K562 (cell line): Measurements from ENCODE around the gene ZNF552. TPM values are rescaled to one million over a fixed set of nuclear protein-coding genes. Genes with fewer than 3 reads are reported as not detected.
A peak's percentile ranks its signal among the peaks of the same experiment; 100 is the strongest.

Experiments used
- CTCF ChIP-seq, 3 experiments: IDR thresholded peaks in 2 of 3; conservative IDR thresholded peaks in 1 of 3; 2 replicates each; pipeline ENCODE4 v1.5.1; 2011 to 2012; ENCODE audit warnings: low read length in 3 of 3, mild to moderate bottlenecking in 3 of 3, control low read depth in 2 of 3, improper control_type of control experiment in 1 of 3, inconsistent platforms in 1 of 3, low read depth in 1 of 3, mixed read lengths in 1 of 3, moderate library complexity in 1 of 3; ENCODE audit not compliant: insufficient read depth in 2 of 3
- PKNOX1 ChIP-seq: fragments of 450-650 bp; IDR thresholded peaks from 2 replicates; pipeline ENCODE4 v1.6.1; 2016
- REST ChIP-seq, 2 experiments: fragments of 450-650 bp; formaldehyde crosslinking in 1 of 2; IDR thresholded peaks; 2 replicates each; pipeline versions ENCODE4 v1.4.0 to v1.6.1; 2014 to 2020; ENCODE audit warnings: mild to moderate bottlenecking in 2 of 2, borderline replicate concordance in 1 of 2, low read depth in 1 of 2
- RFX1 ChIP-seq: fragments of 450-650 bp; IDR thresholded peaks from 2 replicates; pipeline ENCODE4 v1.6.1; 2016; ENCODE audit warnings: mild to moderate bottlenecking, moderate library complexity
- ZBTB33 ChIP-seq: sonication (generic); formaldehyde crosslinking; IDR thresholded peaks from 2 replicates; pipeline ENCODE4 v1.8.1; 2023; ENCODE audit warnings: mild to moderate bottlenecking, missing genetic modification reagents
- ZNF316 ChIP-seq: fragments of 450-650 bp; IDR thresholded peaks from 2 replicates; pipeline ENCODE4 v1.6.1; 2016
- polyA plus RNA-seq, 8 experiments: library from polyadenylated mRNA; depleted of rRNA in 4 of 8; stranded (reverse) in 5 of 8; unstranded in 3 of 8; fragments of >200 nt; fragmentation: Nextera tagmentation in 2 of 8; fragmentation: Illumina TruSeq in 1 of 8; extraction: Ambion mirVana in 2 of 8; extraction: Trizol in 1 of 8; gene quantifications; 2 replicates each; pipeline versions ENCODE4 v1.2.1 to v1.2.3, GENCODE V29; 2011 to 2014; ENCODE audit warnings: inconsistent platforms in 1 of 8, missing spikeins in 1 of 8
- total RNA-seq, 7 experiments: library from RNA; depleted of rRNA in 6 of 7; stranded (reverse); fragments of >200 nt in 6 of 7; fragmentation: Illumina TruSeq in 2 of 7; extraction: Trizol in 2 of 7; gene quantifications; 2 replicates each; pipeline versions ENCODE4 v1.2.1 to v1.2.3, GENCODE V29; 2011 to 2021; ENCODE audit warnings: low replicate concordance in 1 of 7

The ZNF552 gene
- total and polyA plus RNA-seq, 9 of the 15 experiments (the other 6 are each of a cell fraction or from before 2014, with no cell fraction given) = 4.4 to 12.4 (median 8.5) TPM

- peak; percentile 32; the same call in 1 of the 2 replicates for TF ChIP-seq REST (IDR thresholded peaks at IDR 0.05; ENCODE audit: borderline replicate concordance)
- no peak for TF ChIP-seq REST (CRISPR knock-in tag; IDR thresholded peaks at IDR 0.05; ENCODE audit: low read depth)
- peak; percentile 35 for TF ChIP-seq ZNF316
- TF ChIP-seq CTCF (IDR thresholded peaks at IDR 0.05 in 2 of 3, conservative IDR thresholded peaks at IDR 0.05 in 1 of 3; ENCODE audit: insufficient read depth in 2 of 3, low read depth in 1 of 3, low read length in 3 of 3) = peak; percentile 50 to 63 (median 55)
- 0 out of 2 replicates have a peak, but pooled peaks have one; percentile 5 for TF ChIP-seq PKNOX1
- peak; percentile 20; the same call in 1 of the 2 replicates for TF ChIP-seq RFX1
- peak; percentile 96 for TF ChIP-seq ZBTB33
These were observed 15.4 kb upstream of the ZNF552 start, which contains the start of gene ZNF587B (continued) for GRCh38 chr19:57830071-57830602.
